Sciatic nerve (tissue), 2 donors: Measurements from ENCODE around the gene NSUN2. TPM values are rescaled to one million over a fixed set of nuclear protein-coding genes. Genes with fewer than 3 reads are reported as not detected.
A peak's percentile ranks its signal among the peaks of the same experiment; 100 is the strongest.
"Not testable (repeated sequence)": the region's sequence is repeated elsewhere in the genome, so short reads cannot be mapped to it uniquely, and the experiment has no call there.

ENCODE experiments used
- ATAC-seq: fragments of 200-7000 bp; cut with Tn5 transposase; one replicate; pipeline ENCODE4 v1.9.1; 2020; ENCODE audit warnings: mild to moderate bottlenecking, moderate library complexity
- DNase-seq: peaks from one replicate; pipeline ENCODE4 v3.0.0-alpha.2; 2020; ENCODE audit warnings: low spot score
- intact Hi-C: fragments of 100-400 bp; cut with DNase I; formaldehyde crosslinking; loops from one replicate; pipeline ENCODE4 v1.14.2; 2022
- total RNA-seq: library from RNA; stranded (reverse); fragmentation: NEBNext Ultra II Directional; extraction: Animal tissue kit (Norgen Biotek cat#: 25700); gene quantifications from one replicate; pipeline ENCODE4 v1.2.1, GENCODE V29; 2021
- donor health status: DM: no; HTN: no; CAD: no.
- donor health status: DM: no; HTN: no; CAD: no.

NSUN2 gene
- total RNA-seq, 1 donor from 2014 or later, result 53.0 TPM

DNA sequence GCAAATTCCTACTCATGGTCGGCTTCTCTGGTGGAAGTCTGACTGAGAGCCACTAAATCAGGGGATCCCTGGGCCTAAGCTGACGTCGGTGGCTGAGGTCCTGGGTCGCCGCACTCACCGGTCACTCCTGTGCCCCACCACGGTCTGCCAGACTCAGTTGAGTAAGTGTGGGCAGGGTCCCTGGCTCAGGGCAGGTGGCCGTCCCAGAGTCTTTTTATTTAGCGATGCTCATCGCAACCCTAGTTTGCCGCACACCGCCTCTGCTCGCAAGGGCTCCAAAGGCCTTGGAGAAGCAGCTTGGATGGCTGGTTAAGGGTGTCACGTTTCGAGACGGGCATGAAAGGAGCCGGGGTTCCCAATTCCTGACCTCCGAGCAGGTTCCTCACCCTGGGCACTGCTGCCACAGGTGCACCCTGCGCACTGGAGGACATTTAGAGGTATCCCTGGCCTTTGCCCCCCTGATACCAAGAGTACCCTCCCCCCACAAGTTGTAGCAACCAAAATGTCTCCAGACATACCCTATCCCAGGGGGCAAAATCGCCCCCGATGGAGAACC, 59.9 kb downstream of the NSUN2 start:
- ATAC-seq (no peak), DNase-seq (no peak)
- intact Hi-C loops, result no loop called here

GRCh38 chr5:6572086-6572824, 60.6 kb downstream of the NSUN2 start:
- DNase-seq (no peak), ATAC-seq (no peak)
- intact Hi-C loops, result no loop called here

DNA sequence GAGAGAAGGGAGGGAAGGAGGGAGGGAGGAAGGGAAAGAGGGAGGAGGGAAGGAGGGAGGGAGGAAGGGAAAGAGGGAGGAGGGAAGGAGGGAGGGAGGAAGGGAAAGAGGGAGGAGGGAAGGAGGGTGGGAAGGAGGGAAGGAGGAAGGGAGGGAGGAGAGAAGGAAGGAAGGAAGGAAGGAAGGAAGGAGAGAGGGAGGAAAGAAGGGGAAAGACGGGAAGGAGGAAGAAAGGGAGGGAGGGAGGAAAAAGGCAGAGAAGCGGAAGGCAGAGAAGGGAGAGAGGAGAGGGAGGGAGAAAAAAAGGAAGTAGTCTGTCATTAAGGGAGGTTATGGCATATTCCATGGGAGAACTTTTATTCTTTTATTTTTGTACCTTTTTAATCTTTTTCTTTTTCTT, 61.2 kb downstream of the NSUN2 start:
- intact Hi-C loops, DNase-seq, ATAC-seq: not testable (repeated sequence)

DNA sequence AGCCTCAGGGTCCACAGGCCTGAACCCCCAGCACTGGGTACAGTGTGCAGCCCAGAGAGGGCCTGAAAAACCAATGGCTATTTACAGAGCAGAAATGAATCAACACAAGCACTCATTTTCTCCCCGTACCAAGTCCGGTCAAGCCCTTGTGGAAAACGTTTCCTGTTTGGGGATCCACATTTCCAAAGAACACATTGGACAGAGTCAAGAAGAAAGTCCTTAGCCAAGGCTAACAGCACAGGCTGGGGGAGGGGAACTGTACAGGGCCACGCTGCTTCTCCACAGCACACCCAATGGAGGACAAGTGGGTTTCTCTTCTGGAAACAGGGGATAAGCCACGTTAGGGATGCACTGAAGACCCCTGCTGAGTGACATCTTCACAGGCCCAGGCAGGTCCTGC, 62.3 kb downstream of the NSUN2 start:
- no peak for DNase-seq
- ATAC-seq, result no peak
- intact Hi-C loops, result no loop called here

GRCh38 chr5:6568889-6569288, 64.0 kb downstream of the NSUN2 start:
- ATAC-seq (no peak), DNase-seq (no peak)
- intact Hi-C loops, result no loop called here

GRCh38 chr5:6568383-6568782, 64.5 kb downstream of the NSUN2 start:
- ATAC-seq, result no peak
- no peak for DNase-seq
- intact Hi-C loops, result no loop called here

DNA sequence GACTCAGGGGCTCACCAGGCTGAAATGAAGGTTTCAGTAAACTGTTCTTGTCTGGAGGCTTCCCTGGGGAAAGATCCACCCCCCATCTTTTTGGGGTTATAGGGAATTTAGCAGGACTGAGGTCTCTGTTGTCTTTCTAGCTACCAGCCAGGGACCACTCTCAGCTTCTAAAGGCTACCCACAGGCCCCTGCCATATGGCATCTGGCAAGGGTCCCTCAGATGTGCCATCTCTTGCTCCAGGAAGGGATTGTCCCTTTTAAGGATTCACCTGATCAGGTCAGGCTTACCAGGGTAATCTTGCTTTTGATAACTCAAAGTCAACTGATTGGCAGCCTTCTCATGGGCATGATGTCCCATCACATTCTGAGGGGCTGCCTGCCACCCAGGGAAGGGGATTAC, 65.0 kb downstream of the NSUN2 start:
- no peak for DNase-seq
- intact Hi-C loops, result no loop called here
- no peak for ATAC-seq

DNA sequence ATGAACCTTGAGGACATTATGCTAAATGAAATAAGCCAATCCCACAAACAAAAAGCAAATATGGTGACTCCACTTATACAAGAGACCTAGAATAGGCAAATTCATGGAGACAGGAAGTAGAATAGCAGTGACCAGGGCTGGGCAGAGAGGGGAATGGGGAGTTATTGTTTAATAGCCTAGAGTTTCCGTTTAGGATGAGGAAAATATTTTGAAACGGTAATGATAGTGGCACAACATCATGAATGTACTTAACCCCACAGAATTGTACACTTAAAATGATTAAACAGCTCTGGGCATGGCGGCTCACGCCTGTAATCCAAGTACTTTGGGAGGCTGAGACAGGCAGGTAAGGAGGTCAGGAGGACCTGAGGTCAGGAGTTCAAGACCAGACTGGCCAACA, 65.8 kb downstream of the NSUN2 start:
- ATAC-seq (no peak), DNase-seq (no peak)
- intact Hi-C loops, result no loop called here

DNA sequence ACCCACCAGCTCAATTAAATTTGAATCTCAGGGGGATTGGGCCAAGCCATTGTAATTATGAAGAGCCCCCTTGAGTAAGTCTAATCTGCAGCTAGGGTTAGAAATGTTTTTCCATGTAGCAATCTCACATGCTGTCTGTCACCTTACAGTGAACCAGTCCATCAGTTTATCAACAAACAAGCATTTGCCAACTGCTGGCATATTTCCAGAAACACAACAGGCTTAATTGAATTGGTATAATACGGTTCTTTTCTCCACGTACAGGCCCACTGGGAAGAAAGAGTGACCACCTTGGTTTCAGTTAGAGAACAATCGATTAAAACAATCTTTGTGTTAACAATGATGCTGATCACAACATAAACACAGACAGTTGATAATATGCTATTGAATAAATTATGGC, 67.4 kb downstream of the NSUN2 start:
- ATAC-seq, result no peak
- no peak for DNase-seq

DNA sequence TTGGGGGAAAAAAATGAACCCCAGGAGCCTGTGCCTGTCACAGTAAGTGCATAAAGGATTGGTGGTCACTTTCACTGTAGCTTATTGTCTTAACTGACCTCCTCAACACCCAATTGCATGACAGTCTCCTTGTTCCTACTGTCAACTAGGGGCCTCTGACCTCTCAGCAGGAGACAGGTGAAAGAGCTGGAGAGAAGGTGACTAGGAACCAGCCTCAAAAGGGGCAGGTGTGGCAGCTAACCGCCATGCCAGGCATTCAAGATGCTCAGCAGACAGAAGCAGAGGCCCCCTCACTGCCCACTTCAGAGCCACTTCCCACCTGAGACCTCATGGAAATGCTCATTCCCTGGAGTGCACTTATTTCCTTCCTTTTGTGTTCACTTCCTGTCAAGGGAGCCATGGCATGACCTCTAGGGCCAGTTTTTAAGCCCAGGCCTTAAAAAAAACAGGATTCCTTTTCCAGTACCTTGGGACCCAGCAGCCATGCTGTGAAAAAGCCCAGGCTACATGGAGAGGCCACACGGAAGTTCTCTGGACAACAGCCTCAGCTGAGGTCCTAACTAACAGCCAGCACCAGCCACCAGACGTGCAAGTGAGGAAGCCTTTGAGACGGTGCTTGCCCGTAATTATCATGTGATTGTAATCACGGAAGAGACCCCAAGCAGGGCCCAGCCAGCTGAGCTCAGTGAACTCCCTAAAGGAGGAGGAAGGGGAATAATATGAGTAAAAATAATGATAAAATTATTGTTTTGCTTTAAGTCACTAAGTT, 74.9 kb downstream of the NSUN2 start:
- ATAC-seq, result no peak
- intact Hi-C loops, result no loop called here
- DNase-seq, result no peak

More for the DNA sequence above, 67.4 kb downstream of the NSUN2 start:
- intact Hi-C loops, result no loop called here

GRCh38 chr5:6556802-6557102, 76.1 kb downstream of the NSUN2 start:
- intact Hi-C loops, result no loop called here
- DNase-seq (no peak), ATAC-seq (no peak)

GRCh38 chr5:6556089-6556801, 76.6 kb downstream of the NSUN2 start:
- no peak for ATAC-seq
- no peak for DNase-seq
- intact Hi-C loops, result no loop called here

- DNase-seq, result no peak
- no peak for ATAC-seq
- intact Hi-C loops, result no loop called here
Measured at GRCh38 chr5:6554812-6555211, 78.0 kb downstream of the NSUN2 start.

- intact Hi-C loops, result no loop called here
- DNase-seq (no peak), ATAC-seq (no peak)
Measured at GRCh38 chr5:6553972-6554371, 78.9 kb downstream of the NSUN2 start.

DNA sequence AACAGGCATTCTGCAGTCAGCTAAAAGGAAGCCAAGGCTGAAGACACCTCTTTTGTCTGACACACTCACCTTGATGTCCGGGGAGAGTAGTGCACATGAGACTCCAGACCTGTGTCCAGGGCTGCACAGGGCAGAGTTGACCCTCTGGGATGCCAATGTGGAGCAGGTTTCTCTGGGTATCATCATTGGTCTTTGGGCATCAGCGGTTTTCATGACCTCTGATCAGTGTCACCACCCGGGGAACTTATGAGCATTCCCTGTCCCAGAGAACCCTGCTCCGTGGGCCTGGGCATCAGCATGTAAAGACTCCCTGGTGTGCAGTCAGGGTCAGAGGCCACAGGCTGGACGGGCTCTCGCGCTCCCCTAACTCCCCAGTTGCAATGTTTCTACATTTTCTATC, 80.2 kb downstream of the NSUN2 start:
- no peak for DNase-seq
- no peak for ATAC-seq
- intact Hi-C loops, result no loop called here

DNA sequence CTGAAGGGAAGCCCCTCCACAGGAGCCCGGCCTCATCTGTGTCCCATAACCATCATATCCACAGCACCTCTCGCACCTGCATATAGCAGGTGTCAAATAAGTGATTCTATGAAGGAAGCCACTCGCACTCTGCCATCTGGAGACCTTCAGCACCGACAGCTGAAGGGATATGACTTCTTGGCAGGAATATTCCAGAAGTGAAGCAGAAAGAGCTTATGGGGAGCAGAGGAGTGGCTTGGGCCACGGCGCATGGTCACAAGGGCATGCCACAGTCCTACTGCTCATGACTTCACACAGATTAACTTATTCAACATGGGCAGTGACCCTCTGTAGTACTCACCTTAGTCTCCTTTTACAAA, 80.9 kb downstream of the NSUN2 start:
- ATAC-seq (no peak), DNase-seq (no peak)
- intact Hi-C loops, result no loop called here

GRCh38 chr5:6551287-6551954, 81.4 kb downstream of the NSUN2 start:
- intact Hi-C loops, result no loop called here
- DNase-seq (no peak), ATAC-seq (peak; percentile 22)

- no peak for ATAC-seq
- DNase-seq, result no peak
- intact Hi-C loops, result no loop called here
Measured at GRCh38 chr5:6550628-6551027, 82.2 kb downstream of the NSUN2 start.
